Fibroblast of pulmonary artery (primary cell): Measurements from ENCODE around the gene CDK19.
A peak's percentile ranks its signal among the peaks of the same experiment; 100 is the strongest.
"Not testable (repeated sequence)": the region's sequence is repeated elsewhere in the genome, so short reads cannot be mapped to it uniquely, and the experiment has no call there.

Source experiments
- DNase-seq: peaks from one replicate; pipeline ENCODE4 v3.0.0-alpha.2; 2010; ENCODE audit warnings: low read depth
- H3K4me3 ChIP-seq: replicated peaks from 2 replicates; pipeline ENCODE4 v1.5.1; 2011; ENCODE audit warnings: low read depth, mild to moderate bottlenecking, control low read depth, low read length, moderate library complexity
- CTCF ChIP-seq: IDR thresholded peaks from 2 replicates; pipeline ENCODE4 v1.5.1; 2011; ENCODE audit warnings: mild to moderate bottlenecking, control low read depth, low read length, inconsistent platforms; ENCODE audit errors: missing control alignments

The CDK19 gene

GRCh38 chr6:110760589-110760988 is 54.7 kb downstream of the CDK19 start:
- no peak overlapping the region for H3K4me3 ChIP-seq
- DNase-seq = no peak
- TF ChIP-seq CTCF = no peak

- not testable (repeated sequence) for H3K4me3 ChIP-seq, DNase-seq
Measured at GRCh38 chr6:110760098-110760497, 55.2 kb downstream of the CDK19 start.

DNA sequence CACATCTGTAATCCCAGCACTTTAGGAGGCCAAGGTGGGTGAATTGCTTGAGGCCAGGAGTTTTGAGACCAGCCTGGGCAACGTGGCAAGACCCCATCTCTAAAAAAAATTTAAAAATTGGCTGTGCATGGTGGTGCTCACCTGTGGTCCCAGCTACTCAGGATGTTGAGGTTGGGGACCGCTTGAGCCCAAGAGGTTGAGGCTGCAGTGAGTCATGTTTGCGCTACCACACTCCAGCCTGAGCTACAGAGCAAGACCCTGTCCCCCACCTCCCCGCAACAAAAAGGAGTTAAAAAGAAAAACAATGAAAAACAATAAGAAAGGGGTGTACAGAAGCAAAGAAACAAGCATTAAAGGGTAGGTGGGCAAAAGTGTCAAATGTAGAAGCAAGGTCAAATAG is 57.3 kb downstream of the CDK19 start:
- TF ChIP-seq CTCF = no peak
- DNase-seq = no peak
- no peak overlapping the region for H3K4me3 ChIP-seq

GRCh38 chr6:110756817-110757216 is 58.5 kb downstream of the CDK19 start:
- no peak overlapping the region for H3K4me3 ChIP-seq
- no peak for TF ChIP-seq CTCF
- no peak for DNase-seq

- DNase-seq = no peak
- TF ChIP-seq CTCF = no peak
- H3K4me3 ChIP-seq = no peak overlapping the region
Measured at GRCh38 chr6:110755411-110755834, 59.8 kb downstream of the CDK19 start.

- not testable (repeated sequence) for DNase-seq, H3K4me3 ChIP-seq
Measured at GRCh38 chr6:110753936-110754668, 61.2 kb downstream of the CDK19 start.

- TF ChIP-seq CTCF = no peak
- H3K4me3 ChIP-seq = no peak overlapping the region
- DNase-seq = no peak
Measured at GRCh38 chr6:110748453-110748852, 66.8 kb downstream of the CDK19 start.

DNA sequence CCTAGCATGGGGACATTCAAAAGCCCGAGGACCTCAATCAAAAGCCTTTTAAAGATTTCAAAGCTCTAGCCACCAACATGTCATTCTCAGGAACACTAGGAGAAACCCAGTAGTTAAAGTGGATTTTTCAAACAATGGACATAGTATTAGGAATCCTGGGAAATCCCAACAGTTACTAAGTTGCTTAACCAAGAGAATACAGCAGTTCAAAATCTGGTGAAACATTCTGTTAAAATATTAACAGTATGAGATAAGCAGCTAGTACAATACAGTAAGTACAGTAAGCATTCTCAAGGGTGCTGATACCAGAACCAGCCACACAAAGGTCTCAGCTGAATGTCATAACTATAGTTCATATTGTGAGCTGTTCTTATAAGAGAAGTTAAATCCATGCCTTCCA is 68.6 kb downstream of the CDK19 start:
- H3K4me3 ChIP-seq = no peak overlapping the region
- DNase-seq = peak; percentile 4
- TF ChIP-seq CTCF = no peak
